Inferior parietal cortex (tissue), 1 donor: ENCODE results near the gene TBPL2.
"Not testable (repeated sequence)": the region's sequence is repeated elsewhere in the genome, so short reads cannot be mapped to it uniquely, and the experiment has no call there.

Experiments used
- DNase-seq: peaks from one replicate; pipeline ENCODE4 v3.0.0-alpha.2; 2016; ENCODE audit errors: extremely low spot score

TBPL2 gene

GRCh38 chr14:55404173-55404854, 36.1 kb downstream of the TBPL2 start:
- no peak for DNase-seq

GRCh38 chr14:55401751-55402150, 38.7 kb downstream of the TBPL2 start:
- DNase-seq = no peak

DNA sequence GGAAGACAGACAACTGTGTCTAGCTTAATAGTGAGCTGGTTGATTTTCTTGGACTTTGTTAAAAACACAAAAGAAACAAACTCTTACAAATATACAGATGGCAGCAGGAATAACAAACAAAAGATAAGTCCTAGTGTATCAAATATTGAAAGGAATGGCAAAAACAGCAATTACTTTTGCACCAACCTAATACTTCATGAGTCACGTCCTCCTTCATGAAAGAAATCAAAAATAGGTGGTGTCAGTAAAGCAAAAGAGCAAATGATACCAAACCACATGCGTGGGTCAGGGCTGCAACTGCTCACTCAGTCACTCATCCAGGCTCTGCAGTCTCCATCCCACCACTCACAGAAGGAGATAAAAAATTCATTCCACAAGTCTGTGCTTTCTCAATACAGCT, 40.6 kb downstream of the TBPL2 start:
- DNase-seq = no peak

GRCh38 chr14:55399183-55399582, 41.2 kb downstream of the TBPL2 start:
- no peak for DNase-seq

GRCh38 chr14:55398679-55399078, 41.7 kb downstream of the TBPL2 start:
- no peak for DNase-seq

GRCh38 chr14:55389330-55389729, 51.1 kb downstream of the TBPL2 start:
- DNase-seq = peak; percentile 28

DNA sequence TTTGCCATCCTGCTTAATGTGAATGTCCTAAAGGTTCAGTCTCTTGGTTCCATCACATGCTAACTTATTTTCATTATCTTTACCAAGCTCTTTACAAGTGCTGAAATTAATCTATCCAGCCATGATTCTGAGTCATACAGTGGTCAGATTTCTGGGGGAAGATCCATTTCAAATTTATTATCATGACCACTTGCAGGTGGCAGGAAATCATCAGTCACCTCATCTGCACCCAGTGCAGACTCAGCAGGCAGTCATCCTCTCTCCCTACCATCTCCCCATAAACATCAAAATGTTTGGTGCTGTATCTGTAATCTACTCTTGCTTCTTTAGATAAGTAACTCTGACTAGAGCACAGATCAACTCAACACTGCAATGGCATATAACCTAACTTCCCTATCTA, 52.3 kb downstream of the TBPL2 start:
- no peak for DNase-seq

- DNase-seq = no peak
Observed at GRCh38 chr14:55387121-55387520, 53.3 kb downstream of the TBPL2 start.

DNA sequence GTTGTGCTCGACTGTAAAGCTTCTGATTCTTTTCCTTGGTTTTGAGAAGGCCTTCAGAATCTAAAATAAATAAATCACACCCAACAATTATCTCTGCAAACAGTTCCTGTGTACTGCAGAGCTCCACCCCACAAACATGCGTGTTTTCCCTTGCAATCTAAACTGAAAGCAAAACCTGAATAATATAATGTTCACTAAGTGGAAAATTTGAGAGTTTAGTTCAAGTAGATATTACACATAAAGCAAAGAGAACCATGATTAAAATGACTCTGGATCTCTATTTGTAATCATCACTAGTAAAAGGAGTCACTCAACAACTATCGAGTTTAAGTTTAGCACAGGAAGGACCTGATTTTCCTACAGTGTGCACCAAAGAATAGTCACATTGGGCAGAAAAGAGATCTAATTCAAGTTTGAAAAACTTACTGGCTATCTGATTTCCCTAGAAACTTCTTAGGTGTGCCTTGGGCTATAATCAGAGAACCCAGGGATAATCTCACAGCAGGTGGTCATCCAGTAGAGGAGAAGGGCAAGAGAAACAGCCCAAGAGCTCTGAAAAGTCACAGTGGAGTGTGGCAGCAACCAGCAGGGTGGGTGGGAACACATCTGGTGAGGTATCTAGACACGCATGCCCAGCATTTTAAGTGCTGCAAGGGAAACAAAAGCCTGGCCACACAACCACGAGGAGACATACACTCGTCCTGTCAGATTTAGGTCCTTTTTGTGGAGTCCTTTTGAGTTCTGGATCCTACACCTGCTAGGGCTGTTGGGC, 54.2 kb downstream of the TBPL2 start:
- no peak for DNase-seq

DNA sequence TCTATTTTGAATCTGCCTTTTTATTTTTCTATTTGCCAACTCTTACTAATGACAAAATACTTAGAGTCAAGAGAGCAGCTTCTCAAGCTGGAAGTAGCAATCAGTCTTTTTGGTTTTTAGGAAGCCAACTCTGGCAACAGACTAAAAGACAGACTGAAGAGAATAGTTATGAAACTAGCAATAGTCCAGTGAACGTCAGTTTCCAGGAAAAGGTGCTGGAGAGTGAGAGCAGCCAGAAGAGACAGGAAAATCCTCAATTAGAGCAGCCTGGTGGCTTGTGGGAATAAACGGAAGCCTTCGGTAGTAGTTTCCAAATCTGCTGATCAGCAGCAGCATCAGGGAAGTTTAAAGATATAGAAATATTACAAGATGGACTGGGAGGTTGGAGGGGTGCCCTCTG, 55.9 kb downstream of the TBPL2 start:
- no peak for DNase-seq

GRCh38 chr14:55383541-55384140, 56.8 kb downstream of the TBPL2 start:
- peak; percentile 32 for DNase-seq

GRCh38 chr14:55383056-55383466, 57.4 kb downstream of the TBPL2 start:
- DNase-seq = not testable (repeated sequence)

- no peak for DNase-seq
Observed at GRCh38 chr14:55382483-55382882, 57.9 kb downstream of the TBPL2 start.

GRCh38 chr14:55381561-55381960, 58.9 kb downstream of the TBPL2 start:
- no peak for DNase-seq

- DNase-seq = no peak
Observed at GRCh38 chr14:55381040-55381439, 59.4 kb downstream of the TBPL2 start.

DNA sequence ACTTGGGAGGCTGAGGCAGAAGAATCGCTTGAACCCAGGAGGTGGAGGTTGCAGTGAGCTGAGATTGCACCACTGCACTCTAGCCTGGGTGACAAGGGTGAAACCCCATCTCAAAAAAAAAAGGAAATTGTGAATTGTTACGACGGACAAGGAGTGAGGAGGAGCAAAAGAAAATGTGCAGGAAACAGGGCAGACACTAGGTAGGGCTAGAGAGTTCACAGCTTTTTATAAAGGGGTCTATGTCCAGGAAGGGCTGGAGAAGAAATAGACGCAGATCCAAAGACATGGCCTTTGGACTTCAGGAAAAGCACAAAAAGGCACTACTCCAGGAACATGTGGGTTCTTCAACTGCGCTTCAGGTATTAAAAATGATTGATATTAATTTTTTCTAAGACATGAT, 63.2 kb downstream of the TBPL2 start:
- DNase-seq = no peak

DNA sequence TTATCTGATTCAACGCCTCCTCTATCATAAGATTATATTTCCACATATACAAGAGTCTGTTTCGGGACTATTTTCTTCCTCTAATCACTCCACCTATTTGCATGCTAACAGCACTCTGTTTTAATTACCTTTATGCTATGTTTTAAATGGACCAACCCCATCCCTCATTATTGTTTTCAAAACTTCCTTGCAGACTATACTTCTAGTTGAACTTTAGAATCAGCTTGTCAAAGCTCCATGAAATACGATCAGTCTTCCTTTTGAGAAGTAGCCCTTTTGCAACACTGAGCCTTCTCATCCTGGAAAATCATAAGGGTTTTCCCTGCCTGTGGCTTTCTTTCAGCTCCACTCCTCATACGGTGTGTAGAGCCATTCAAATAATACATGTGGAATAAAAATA, 65.6 kb downstream of the TBPL2 start:
- no peak for DNase-seq

- no peak for DNase-seq
Observed at GRCh38 chr14:55373784-55374705, 66.4 kb downstream of the TBPL2 start.

GRCh38 chr14:55372825-55373224, 67.6 kb downstream of the TBPL2 start:
- no peak for DNase-seq

GRCh38 chr14:55372423-55372822, 68.0 kb downstream of the TBPL2 start:
- DNase-seq = no peak

- no peak for DNase-seq
Observed at GRCh38 chr14:55370883-55371455, 69.4 kb downstream of the TBPL2 start.

DNA sequence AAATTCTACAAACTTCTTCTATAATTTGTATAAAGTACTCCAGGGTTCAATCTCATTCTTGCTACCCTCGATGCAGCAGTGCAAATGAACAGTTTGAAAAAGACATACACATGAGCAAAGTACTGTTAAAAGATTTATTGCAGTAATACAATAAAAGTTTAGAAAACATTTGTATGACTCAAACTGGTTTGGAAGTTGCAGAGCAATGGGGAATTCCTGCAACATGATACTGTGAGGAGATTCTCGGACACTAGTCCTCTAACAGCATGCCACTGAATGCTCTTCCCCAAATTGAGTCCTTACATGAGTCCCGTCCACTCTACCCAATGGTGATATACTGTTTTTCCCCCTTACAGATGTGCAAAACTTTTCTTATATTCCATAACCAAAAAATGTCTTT, 74.1 kb downstream of the TBPL2 start:
- no peak for DNase-seq
